ENCODE data around the gene DNAH10.
"Not testable (repeated sequence)": the region's sequence is repeated elsewhere in the genome, so short reads cannot be mapped to it uniquely, and the experiment has no call there.

Gene DNAH10

DNA sequence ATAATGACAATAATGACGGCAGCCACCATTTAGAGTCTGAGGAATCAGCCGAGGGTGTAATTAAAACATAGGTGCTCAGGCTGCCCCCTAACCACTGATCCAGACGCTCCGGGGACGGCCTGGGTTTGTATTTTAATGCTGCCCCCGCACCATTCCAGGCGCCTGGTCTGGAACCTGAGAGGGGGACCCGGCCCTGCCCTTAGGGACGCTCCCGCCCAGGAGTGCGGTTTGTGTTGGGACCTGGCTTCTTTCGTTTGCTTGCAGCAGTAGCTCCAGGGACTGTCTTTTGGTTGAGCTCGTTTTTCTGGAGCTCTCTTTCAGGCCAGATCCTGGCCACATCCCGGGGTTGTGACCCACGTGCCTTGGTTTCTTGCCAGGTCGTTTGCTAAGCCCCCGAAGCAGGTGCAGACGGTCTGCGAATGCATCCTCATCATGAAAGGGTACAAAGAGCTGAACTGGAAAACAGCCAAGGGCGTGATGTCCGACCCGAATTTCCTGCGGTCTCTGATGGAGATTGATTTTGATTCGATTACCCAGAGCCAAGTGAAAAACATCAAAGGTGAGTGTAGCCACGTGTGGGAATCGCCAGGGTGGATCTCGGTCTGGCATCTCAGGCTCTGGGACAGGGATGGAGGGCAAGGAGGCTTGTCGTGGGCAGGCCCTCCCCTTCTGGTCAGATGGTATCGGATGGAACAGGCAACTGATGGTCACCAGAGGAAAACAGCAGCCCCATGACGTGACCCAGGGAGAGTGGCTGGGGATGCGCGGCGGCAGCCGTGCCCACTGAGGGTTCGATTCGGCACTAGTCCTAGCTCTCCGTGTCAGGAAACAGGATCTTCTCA is 147.0 kb downstream of the DNAH10 start:
- DNase-seq, result no peak

DNA sequence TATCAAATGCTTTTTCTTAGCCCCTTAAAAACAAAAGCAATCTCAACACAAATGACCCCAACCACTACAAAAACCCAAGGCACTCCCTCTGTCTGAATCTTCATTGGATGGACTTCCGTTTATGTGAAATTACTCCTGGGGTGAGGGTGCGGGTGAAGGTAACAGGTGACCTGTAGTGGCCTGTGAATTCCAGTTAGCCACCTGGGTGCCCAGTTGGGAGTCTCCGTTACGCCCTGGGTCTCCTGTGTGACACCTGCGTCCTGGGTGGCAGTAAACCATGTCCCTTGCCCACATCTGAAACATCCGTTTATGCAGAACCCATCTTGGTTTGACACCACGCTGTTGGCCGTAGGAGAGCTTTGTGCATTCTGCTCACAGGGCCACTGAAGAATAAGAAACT is 148.0 kb downstream of the DNAH10 start:
- no peak for DNase-seq

DNA sequence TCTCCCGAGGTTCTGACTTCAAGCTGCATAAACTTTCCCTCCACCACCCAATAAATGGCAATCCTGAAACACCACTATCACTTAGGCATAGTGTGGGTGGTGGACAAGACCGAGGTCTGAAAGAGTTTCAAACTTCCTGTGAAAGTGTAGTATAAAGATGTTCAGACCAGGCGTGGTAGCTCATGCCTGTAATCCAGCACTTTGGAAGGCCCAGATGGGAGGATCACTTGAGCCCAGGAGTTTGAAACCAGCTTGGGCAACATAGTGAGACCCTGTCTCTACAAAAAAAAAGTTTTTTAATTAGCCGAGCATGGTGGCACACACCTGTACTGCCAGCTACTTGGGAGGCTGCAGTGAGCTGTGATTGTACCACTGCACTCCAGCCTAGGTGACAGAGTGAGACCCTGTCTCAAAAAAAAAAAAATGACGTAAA is 148.7 kb downstream of the DNAH10 start:
- no peak for DNase-seq

DNA sequence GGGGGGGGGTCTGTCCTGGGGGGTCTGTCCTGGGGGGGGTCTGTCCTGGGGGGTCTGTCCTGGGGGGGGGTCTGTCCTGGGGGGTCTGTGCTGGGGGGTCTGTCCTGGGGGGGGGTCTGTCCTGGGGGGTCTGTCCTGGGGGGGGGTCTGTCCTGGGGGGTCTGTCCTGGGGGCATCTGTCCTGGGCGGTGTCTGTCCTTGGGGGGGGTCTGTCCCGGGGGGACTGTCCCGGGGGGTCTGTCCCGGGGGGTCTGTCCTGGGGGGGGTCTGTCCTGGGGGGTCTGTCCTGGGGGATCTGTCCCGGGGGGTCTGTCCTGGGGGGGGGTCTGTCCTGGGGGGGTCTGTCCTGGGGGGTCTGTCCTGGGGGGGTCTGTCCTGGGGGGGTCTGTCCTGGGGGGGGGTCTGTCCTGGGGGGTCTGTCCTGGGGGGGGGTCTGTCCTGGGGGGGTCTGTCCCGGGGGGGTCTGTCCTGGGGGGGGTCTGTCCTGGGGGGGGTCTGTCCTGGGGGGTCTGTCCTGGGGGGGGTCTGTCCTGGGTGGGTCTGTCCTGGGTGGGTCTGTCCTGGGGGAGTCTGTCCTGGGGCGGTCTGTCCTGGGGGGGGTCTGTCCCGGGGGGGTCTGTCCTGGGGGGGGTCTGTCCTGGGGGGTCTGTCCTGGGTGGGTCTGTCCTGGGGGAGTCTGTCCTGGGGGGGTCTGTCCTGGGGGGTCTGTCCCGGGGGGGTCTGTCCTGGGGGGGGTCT is 149.7 kb downstream of the DNAH10 start:
- not testable (repeated sequence) for DNase-seq

DNA sequence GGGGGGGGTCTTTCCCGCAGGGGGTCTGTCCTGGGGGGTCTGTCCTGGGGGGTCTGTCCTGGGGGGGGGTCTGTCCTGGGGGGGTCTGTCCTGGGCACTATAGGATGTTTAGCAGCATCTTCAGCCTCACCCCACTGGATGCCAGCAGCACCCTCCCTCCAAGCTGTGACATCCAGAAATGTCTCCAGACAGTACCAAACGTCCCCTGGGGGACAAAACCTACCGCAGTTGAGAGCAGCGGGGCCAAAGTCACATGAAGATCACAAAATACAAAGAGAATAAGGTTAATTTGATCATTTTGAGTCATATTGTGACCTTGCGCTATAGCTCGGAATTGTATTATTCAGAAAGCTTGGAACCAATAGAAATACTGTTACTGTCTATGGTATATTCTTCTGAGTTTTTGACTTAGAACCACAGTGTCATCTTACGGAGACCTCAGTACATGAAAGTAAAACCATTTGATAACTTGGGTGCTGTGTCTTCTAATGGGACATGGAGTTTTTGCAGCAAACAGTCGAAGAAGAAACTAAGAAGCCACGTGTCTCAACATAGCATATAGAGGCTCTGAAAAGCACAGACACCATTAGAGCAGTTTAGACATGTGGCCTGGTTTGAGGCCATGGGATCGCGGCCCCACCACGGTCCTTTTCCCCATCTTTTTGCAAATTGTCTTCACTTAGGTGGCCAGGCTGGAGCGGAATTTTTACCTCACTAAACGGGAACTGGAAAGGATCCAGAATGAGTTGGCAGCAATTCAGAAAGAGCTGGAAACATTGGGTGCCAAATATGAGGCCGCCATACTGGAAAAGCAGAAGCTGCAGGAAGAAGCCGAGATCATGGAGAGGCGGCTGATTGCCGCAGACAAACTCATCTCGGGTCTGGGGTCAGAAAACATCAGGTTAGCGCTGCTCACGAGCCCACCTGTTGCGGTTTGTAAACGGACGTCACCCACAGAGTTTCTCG is 150.6 kb downstream of the DNAH10 start:
- DNase-seq, result no peak

DNA sequence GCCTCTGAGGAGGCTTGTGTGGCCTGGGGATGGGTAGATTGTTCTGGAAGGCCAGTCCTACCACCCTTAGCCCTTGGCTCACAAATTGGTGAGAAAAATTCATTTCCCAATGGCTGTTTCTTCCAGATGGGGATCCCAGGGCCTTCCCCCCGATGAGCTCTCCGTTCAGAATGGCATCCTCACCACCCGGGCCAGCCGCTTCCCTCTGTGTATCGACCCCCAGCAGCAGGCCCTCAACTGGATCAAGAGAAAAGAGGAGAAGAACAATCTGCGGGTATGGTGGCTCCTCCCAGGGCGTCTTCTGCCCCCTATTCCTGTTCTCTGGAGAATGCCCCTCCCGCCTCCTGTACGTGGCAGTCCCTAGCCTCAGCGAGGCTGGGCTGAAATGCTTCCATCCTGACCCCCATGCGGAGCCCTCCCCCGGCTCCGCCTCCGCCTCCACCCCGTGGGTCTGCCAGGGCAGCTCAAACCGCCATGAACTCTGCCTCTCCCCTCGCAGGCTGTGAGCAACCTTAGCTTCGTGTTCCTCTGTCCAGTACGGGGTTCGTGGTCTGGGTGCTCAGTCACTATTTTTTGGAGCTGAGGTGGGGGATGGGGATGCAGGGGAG is 152.7 kb downstream of the DNAH10 start:
- no peak for DNase-seq

DNA sequence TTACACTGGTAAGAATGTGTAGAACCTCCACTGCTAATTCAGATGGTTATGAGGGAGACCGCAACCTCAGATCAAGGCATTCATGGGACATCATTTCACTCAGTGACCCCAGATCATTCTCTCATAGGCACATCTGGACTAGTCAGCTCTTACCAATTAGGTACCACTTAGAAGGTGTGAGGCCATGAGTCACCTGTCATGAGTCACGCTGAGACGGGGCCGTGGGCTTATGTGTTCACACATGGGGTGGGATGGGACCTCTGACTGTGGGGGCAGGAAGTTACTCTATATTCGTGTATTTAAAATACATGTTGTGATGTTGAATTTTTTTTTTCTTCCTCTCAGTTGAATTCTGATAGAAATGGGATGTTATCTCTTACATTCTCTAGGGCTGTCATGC is 154.6 kb downstream of the DNAH10 start:
- DNase-seq, result no peak

DNA sequence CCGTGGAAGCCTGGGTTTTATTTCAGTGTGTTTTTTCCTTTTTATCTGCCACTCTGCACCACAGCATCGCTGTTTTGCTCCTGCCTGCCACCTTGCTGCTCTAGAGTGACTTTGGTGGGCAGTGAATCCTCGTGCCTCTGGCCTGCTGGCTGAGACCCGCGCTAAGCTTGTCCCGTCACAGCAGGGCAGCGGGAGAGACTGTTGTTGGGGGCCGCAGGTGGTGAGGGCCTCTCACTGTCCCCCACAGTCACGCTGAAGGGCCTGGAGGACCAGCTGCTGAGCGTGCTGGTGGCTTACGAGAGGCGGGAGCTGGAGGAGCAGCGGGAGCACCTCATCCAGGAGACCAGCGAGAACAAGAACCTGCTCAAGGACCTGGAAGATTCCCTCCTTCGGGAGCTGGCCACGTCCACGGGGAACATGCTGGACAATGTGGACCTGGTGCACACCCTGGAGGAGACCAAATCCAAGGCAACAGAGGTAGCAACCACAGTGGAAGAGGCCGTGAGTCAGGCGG is 155.3 kb downstream of the DNAH10 start:
- DNase-seq, result no peak

DNA sequence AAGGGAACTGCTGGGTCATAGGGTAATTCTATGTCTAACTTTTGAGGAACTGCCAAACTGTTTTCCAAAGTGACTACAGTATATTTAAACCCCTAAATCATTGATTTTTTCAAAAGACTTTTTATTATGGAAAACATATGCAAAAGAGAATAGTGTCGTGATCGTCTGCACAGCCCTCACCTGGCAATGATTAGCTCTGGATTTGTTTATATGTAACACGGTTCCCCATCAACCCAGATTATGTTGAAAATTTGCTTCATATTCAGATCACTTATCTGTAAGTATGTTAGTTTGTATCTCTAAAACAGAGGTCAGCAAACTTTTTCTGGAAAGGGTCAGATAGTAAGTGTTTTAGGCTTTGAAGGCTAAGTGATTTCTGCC is 157.9 kb downstream of the DNAH10 start:
- no peak for DNase-seq

DNA sequence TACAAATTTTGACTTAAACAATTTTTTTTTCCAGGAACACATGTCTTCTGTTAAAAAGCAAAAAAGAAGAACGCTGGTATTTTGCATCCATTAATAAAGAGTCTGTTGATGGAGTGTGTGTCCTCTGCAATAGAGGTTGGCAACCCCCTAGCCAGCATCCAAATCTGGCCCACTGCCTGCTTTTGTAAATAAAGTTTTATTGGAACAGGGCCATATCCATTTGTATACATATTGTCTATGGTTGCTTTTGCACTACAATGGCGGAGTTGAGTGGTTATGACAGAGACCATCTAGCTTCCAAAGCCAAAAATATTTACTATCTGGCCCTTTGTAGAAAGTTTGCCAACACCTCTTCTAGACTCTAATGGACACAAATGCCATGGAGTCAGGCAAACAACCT is 160.9 kb downstream of the DNAH10 start:
- no peak for DNase-seq

DNA sequence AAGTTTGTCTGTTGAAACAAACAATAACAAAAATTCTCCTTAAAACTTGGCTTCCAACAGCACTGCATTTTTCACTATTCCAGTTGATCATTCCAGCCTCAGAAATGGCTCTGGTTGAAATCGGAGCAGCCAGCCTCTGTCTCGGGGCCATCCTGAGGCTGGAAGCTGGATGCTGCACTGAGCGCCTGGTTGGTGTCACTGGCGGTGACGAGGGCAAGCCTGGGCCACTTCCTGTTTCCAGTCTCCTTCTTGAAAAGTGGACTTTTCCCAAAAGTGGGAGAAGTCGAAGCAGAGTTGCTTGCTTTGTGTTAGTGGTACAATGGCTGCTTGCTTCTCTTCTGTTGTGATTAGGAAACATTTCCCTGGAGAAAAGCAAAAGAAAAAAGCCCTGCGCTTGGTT is 161.8 kb downstream of the DNAH10 start:
- no peak for DNase-seq

DNA sequence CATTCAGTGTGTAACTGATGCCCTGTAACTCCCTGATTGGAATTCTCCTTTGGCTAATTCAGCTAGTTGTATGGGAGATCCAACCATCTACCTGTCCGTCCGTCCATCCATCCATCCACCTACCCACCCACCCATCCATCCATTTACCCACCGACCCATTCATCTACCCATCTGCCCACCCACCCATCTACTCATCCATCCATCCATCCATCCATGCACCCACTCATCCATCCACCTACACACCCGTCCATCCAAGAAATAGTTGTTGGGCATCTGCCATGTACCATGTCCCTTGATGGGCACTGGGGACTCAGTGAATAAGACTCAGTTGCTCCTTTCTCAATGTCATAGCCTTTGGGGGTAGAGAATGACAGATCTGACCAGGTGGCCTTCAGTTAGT is 162.4 kb downstream of the DNAH10 start:
- DNase-seq, result no peak

DNA sequence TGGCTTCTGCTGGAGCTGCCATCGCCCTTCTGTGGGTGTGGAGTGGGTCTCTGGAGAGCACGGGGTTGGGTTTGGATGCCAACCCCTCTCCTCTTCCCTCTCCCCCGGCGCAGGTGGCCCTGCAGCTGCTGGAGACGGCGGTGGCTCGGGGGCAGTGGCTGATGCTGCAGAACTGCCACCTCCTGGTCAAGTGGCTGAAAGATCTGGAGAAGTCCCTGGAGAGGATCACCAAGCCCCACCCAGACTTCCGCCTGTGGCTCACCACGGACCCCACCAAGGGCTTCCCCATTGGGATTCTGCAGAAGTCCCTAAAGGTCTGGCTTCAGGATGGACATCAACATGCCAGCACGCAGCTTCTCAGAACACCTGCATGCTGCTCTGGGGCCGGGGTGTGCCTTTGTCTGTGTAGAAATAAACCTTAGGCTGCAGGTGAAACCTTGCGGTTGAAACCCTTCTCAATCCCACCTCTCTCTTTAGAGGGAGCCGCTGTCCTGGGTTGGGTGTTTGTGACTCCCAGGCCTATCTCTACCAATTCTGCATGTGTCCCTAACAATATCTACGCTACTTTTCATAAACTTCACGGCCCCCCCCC is 166.3 kb downstream of the DNAH10 start:
- peak; percentile 13 to 17 for DNase-seq

DNA sequence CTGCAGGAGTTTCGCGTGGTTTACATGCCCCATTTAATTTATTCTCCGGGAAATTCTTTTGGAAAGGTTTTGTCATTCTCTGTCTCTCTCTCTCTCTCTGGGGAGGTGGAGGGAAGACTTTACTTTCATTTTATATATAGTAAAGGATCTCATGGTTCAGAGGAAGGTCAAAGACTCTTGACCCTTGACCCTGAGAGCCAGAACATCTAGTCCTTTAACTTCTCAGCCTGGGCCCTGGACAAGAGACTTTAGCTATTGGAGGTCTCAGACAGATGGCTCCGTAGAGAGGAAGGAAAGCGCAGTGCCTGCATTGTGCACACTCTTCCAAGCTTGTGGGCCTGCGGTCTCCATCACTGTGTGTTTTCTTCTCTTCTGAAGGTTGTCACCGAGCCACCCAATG is 166.8 kb downstream of the DNAH10 start:
- DNase-seq, result no peak

DNA sequence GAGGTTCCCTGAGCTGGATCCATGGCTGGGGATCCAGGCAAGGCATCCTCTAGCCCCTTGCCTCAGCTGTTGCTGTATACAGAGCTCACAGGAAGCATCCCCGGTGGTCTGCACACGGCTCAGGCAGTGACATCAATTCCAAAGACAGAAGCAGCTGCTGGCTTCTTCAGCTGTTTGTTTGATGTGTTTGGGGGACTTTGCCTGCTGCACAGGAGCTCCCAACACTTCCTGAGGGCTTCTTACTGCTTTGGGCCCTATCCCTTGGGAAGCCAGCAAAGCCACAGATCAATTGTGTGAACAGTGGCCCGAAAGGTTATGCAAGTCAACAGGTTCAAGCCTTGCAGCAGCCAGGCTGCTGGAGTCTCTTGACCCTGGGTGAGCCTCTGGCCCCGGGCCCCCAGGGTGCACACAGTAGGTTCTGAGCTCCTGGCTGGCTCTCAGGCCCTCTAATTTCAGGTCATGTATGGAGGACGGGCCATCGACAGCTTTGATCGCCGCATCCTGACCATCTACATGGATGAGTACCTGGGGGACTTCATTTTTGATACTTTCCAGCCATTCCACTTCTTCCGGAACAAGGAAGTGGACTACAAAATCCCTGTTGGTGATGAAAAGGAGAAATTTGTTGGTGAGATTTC is 168.0 kb downstream of the DNAH10 start:
- no peak for DNase-seq

DNA sequence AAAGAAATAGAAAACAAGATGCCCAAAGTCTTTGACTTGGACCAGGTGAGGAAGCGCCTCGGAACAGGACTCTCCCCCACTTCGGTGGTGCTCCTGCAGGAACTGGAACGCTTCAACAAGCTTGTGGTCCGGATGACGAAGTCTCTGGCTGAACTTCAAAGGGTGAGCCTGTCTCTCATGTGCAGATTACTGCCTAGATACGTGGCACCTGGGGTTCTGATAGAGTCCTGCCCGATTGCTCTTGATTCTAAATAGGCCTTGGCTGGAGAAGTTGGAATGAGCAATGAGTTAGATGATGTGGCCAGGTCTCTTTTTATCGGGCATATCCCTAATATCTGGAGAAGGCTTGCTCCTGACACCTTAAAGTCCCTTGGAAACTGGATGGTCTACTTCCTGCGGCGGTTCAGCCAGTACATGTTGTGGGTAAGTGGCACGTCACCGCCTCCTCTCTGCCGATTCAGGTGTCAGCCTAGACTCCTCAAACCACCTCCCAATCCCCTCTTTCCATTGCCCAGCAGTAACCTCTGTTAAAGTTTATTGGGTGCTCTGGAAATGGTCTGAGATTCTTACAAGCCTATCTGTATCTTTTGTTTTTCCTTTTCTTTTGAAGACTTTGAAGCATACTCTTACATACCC is 169.7 kb downstream of the DNAH10 start:
- no peak for DNase-seq

DNA sequence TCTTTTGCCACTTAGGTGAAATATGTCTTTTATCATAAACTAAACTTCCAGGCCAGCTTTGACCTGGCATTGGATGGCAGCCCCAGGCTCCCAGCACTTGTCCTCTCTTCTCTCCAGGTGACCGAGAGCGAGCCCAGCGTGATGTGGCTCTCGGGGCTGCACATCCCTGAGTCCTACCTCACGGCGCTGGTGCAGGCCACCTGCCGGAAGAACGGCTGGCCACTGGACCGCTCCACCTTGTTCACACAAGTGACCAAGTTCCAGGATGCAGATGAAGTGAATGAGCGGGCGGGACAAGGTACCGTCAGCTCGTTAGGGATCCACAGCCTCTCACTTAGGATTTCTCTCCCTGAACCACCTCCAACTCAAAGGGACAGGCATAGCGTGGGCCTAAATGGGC is 171.1 kb downstream of the DNAH10 start:
- DNase-seq, result no peak

DNA sequence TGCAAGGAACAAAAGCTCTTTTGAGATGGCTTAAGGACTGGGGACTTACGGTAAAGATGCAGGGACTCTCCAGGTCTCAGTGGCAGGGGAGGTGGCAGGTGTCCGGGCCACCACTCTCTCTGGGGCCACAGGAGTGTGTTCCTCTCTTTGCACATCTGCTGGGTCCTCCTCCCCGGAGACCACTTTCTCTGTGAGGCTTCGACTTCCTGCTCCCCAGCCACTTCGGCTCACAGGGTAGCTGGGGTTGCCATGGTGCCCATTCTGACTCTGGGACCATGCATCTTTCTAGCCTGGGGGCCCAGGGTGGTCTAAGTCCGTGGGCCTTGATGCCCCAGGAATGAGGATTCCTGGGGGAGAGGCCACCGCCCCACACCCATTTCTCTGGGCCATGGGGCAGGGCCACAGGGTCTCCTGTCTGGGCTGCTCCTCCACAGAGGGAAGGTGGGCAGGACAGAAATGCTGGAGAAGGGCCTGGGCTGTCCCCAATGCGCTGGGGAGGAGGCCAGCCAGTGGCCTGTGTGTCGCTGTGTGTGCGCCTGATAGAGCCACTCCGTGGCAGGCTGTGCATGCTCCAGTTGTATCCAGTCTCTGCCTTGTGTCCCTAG is 172.0 kb downstream of the DNAH10 start:
- no peak for DNase-seq

DNA sequence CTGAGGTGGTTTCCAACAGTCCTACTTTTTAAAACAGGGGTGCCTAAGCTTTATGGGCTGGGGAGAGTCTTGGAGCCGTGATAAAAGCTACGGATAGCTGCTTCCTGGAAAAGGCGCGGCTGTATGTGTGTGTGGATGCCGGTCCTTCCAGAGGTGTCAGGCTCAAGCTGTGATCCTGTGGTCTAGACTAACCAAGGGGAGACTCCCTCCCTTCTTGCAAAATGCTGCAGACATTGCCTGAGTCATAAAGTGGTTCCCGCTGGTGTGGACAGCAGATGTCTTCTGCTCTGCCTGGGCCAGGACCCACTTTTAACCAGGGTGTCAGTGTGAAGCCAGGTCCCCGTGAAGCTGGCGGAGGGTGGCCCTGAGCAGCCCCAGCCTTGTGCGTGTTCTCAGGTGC is 172.7 kb downstream of the DNAH10 start:
- DNase-seq, result peak; percentile 24 to 30

DNA sequence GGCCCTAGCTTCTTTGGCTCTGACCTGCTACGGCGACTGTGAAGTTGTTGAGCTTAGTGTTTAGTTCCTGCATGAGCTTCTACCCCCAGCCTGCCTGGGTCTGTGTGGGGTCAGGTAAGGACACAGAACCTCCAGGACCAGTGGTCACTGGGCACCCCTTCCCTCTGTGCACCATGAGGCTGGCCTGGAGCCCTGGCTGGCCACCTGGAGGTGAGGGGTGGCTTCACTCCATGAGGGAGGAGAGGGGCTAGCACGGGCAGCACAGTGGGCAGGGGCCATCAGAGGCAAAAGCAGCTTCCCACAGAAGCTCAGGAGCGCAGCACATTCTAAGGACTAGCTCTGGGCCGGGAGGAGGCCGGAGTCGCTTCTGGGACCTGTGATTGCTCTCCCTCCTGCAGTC is 173.9 kb downstream of the DNAH10 start:
- DNase-seq, result no peak

Data from inflammatory macrophage (primary cell).